Amygdala (tissue), 56 donors: ENCODE results near the gene PAPPA2.
A peak's percentile ranks its signal among the peaks of the same experiment; 100 is the strongest.

Source experiments
- DNase-seq, 56 donors: peaks; one replicate each; lab custom pipeline; 2025; lab: John Stamatoyannopoulos, UW

PAPPA2 gene

GRCh38 chr1:176843352-176844297 lies 380.6 kb downstream of the PAPPA2 start:
- DNase-seq, result peak in 13 of 56 donors; percentile 1 to 38 (median 16)

- DNase-seq, result no peak
These were observed 384.1 kb downstream of the PAPPA2 start for GRCh38 chr1:176847052-176847451.

GRCh38 chr1:176849281-176849680 lies 386.3 kb downstream of the PAPPA2 start:
- no peak for DNase-seq

- no peak for DNase-seq
These were observed 387.9 kb downstream of the PAPPA2 start for GRCh38 chr1:176850871-176851270.

GRCh38 chr1:176852124-176852523 lies 389.1 kb downstream of the PAPPA2 start:
- DNase-seq, result no peak

GRCh38 chr1:176853503-176853902 lies 390.5 kb downstream of the PAPPA2 start:
- DNase-seq, result no peak

GRCh38 chr1:176854121-176854520 lies 391.1 kb downstream of the PAPPA2 start:
- no peak for DNase-seq

- no peak for DNase-seq
These were observed 392.1 kb downstream of the PAPPA2 start for GRCh38 chr1:176854758-176855745.

- DNase-seq, result no peak
These were observed 394.7 kb downstream of the PAPPA2 start for GRCh38 chr1:176857632-176858031.

- no peak for DNase-seq
These were observed 395.5 kb downstream of the PAPPA2 start for GRCh38 chr1:176858433-176858916.

- DNase-seq, result no peak
These were observed 400.6 kb downstream of the PAPPA2 start for GRCh38 chr1:176863613-176864012.

GRCh38 chr1:176864211-176864610 lies 401.2 kb downstream of the PAPPA2 start:
- no peak for DNase-seq

- DNase-seq, result no peak
These were observed 403.2 kb downstream of the PAPPA2 start for GRCh38 chr1:176866011-176866714.

GRCh38 chr1:176869577-176869976 lies 406.6 kb downstream of the PAPPA2 start:
- no peak for DNase-seq

- DNase-seq, result no peak
These were observed 414.1 kb downstream of the PAPPA2 start for GRCh38 chr1:176876966-176877515.

- no peak for DNase-seq
These were observed 414.6 kb downstream of the PAPPA2 start for GRCh38 chr1:176877557-176877956.

- no peak for DNase-seq
These were observed 416.0 kb downstream of the PAPPA2 start for GRCh38 chr1:176878750-176879536.

GRCh38 chr1:176879784-176880620 lies 417.0 kb downstream of the PAPPA2 start:
- no peak for DNase-seq
